SJSA1 (cell line): ENCODE measurements around the gene SPACDR. TPM values are rescaled to one million over a fixed set of nuclear protein-coding genes. Genes with fewer than 3 reads are reported as not detected.

Experiments
- DNase-seq, 2 experiments: peaks; one replicate each; pipeline ENCODE4 v3.0.0-alpha.2; 2015 to 2020; ENCODE audit warnings: low spot score in 2 of 2, low read depth in 1 of 2
- H3K27ac ChIP-seq: fragments of 250-450 bp; sonication (Bioruptor Pico); 2 replicates; pipeline ENCODE4 v1.5.1; 2020; ENCODE audit warnings: mild to moderate bottlenecking, moderate library complexity
- H3K27me3 ChIP-seq: fragments of 250-450 bp; sonication (Bioruptor Pico); replicated peaks from 2 replicates; pipeline ENCODE4 v1.5.1; 2020; ENCODE audit warnings: mild to moderate bottlenecking, moderate library complexity
- H3K36me3 ChIP-seq: fragments of 250-450 bp; sonication (Bioruptor Pico); 2 replicates; pipeline ENCODE4 v1.5.1; 2020; ENCODE audit warnings: mild to moderate bottlenecking
- H3K4me1 ChIP-seq: fragments of 250-450 bp; sonication (Bioruptor Pico); replicated peaks from 2 replicates; pipeline ENCODE4 v1.6.1; 2021; ENCODE audit warnings: mild to moderate bottlenecking
- H3K4me3 ChIP-seq: fragments of 250-450 bp; sonication (Bioruptor Pico); 2 replicates; pipeline ENCODE4 v1.5.1; 2020; ENCODE audit warnings: mild to moderate bottlenecking
- H3K9me3 ChIP-seq: fragments of 250-450 bp; sonication (Bioruptor Pico); replicated peaks from 2 replicates; pipeline ENCODE4 v1.5.1; 2020; ENCODE audit warnings: mild to moderate bottlenecking
- total RNA-seq: library from RNA; depleted of rRNA; stranded (reverse); fragments of >200 nt; shearing (Covaris generic); gene quantifications from 2 replicates; pipeline ENCODE4 v1.2.3, GENCODE V29; 2014

Gene SPACDR
- total RNA-seq, 1 experiment from 2014 or later = 0.66 TPM

DNA sequence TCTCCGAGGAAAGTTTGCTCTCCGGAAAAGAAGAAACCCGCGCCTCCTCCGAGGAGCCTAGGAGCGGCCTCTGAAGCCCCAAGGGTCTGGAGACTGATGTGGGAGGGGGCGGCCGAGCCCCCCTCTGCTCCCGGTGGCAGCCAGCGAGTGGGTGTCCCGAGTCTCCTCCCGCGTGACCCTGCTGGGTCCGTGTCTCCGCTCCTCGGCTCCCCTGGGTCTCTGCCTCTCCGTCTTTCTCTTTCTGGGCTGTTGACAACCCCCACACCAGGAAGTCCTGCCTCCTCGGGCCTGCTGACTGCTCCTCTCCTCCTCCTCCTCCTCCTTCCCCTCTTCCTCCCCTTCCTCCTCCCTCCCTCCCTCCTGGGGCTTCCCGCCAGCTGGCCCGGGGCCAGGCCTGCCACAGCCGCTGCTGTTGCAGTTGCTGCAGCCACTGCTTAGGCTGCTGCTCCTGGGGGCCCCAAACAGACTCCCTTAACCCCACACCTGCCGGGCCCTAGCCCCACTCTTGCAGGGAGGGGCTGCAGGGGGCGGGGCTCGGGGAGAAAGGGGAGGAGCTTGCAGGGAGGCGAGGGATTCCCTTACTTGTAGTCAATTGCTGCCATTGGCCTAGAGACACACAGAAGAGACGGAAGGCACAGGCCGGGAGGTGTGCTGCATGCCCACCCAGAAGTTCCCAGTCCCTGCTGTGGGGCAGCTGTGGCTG is 15.0 kb upstream of the SPACDR start, which contains the start of gene TSC22D4:
TSS of gene TSC22D4 (minus strand) at position 257 of the 703 bp plus-strand sequence. CDS start 1,176 bp downstream, outside the sequence.
- H3K27ac ChIP-seq = peak within 1 kb of the TSS; percentile 48
- H3K36me3 ChIP-seq = peaks cover 34% of the 10 kb centered on the region
- H3K27me3 ChIP-seq = no peaks in the 10 kb centered on the region
- peak within 1 kb of the TSS; percentile 83 for H3K4me3 ChIP-seq
- H3K4me1 ChIP-seq = peaks cover 27% of the 10 kb centered on the region
- H3K9me3 ChIP-seq = no peaks in the 10 kb centered on the region
- DNase-seq = peak; percentile 95

DNA sequence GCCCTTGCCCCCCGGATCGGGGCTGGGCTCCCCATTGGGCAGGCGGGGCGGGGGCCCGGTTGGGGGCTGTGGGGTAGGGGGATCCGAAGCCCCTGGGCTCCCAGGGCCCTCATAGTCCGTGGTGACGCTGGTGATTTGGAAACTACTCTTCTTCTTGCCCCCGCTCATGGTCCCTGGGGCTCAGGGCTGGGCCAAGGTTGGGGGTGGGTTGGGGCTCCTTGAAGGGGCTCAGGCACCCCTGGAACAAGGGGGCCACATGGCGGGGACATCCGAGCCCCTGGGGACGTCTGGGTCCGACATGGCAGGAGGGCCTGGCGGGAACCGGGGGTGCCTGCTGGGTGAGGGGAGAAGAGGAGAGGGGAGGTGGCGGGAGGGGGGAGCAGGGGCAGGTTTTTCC is 13.8 kb upstream of the SPACDR start:
- Histone ChIP-seq H3K36me3 (peaks cover 41% of the 10 kb centered on the region), H3K27ac (no peak overlapping the region), H3K4me1 (peaks cover 19% of the 10 kb centered on the region), H3K9me3 (no peaks in the 10 kb centered on the region), H3K27me3 (no peaks in the 10 kb centered on the region), H3K4me3 (peak overlapping the region; percentile 83)
- DNase-seq = no peak

DNA sequence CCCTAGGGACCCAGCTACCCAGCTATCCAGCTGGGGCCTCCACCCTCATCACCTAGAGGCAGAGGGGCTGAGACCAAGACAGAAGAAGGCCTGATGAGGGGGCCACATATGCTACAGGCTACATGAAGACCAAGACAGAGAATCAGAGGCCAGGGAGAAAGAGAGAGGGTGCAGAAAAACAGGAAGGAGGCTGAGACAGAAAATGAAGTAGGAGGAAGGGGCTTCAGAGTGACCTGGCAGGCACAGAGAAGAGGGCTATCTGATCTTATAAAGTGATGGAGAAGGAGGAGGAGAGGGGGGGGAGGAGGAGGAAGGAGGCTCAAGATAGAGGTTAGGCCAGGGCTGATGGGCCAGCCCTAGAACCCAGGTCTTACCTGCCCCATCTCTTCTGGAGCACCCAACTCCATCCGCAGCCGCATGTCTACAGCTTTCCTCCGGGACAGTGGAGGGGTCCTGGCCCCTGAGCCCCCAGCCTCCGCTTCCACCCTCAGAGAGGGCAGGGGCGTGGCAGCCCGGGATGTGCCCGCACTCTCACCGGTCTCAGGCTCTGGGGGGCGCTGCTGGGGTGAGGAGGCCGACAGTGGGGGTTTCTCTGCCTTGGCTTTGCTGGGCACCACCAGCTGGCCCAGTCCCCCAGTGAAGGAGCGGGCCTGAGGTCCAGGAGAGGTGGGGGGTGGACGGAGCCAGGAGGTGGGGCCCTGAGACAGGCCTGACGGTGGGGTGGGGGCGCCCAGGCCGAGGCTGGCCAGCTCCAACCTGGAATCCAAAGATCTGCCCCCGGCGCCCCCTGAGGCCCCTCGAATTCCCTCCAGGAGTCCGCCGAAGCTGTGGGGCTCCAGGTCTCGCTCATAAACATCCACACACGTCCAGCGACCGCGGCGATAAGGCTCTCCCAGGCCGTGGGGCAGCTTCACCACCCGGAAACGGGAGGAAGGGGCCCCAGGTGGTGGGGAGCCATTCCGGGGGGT is 13.1 kb upstream of the SPACDR start:
- H3K36me3 ChIP-seq = peaks cover 44% of the 10 kb centered on the region
- H3K9me3 ChIP-seq = no peaks in the 10 kb centered on the region
- H3K27ac ChIP-seq = no peak overlapping the region
- H3K4me1 ChIP-seq = peaks cover 16% of the 10 kb centered on the region
- H3K4me3 ChIP-seq = peak overlapping the region; percentile 83
- DNase-seq = no peak
- H3K27me3 ChIP-seq = no peaks in the 10 kb centered on the region

DNA sequence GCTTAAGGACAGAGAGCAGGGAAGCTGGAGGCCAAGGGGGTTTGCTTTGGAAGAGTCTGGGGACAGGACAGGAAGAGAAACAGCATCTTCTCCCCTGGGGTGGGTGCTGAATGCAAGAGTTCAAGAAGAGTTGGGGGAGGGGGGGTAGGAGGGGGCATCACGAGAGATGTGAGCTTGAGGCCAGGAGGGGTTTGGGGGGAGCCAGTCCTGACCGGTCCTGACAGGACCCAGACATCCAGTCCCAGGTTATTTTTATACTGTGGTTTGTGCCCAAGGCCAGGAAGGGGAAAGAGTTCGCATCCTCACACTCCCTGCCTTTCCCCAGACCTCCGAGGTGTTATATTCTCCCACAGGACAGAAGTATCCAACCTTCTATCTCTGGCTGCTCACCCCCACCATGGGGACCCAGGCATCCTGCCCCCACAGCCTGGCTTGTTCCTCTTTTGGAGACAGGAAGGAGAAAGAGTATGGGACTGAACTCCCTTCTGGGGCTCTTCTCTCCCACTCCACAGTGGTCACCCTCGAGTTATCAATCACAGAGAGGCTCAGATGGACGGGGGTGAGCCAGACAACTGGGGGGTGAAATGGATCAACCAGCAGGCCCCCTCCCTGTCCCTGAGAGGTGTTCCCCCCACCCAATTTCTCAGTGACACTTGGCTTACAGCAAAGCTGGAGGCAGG is 12.2 kb upstream of the SPACDR start:
- H3K4me1 ChIP-seq = peaks cover 16% of the 10 kb centered on the region
- no peak for DNase-seq
- H3K27me3 ChIP-seq = no peaks in the 10 kb centered on the region
- H3K27ac ChIP-seq = no peak overlapping the region
- no peak overlapping the region for H3K4me3 ChIP-seq
- peaks cover 51% of the 10 kb centered on the region for H3K36me3 ChIP-seq
- no peaks in the 10 kb centered on the region for H3K9me3 ChIP-seq

DNA sequence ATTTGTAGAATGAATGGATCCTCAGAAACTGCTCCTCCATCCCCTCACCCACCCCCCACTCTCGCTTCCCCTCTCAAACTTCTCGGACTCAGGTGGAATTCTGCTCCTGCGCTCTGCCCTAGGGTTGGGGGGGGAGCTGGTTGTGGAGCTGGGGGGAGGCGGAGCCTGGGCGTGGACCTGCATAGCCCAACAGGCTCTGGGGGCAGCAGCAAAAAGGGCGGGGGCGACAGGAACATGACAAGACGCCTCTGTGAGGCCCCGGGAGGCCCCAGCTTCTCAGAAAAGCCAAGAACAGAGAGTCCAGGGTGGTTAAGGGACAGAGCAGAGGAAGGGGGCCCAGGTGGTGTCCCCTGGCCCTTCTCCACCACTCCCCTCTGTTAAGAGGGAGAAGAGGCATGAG is 11.5 kb upstream of the SPACDR start:
- no peak overlapping the region for H3K4me3 ChIP-seq

DNA sequence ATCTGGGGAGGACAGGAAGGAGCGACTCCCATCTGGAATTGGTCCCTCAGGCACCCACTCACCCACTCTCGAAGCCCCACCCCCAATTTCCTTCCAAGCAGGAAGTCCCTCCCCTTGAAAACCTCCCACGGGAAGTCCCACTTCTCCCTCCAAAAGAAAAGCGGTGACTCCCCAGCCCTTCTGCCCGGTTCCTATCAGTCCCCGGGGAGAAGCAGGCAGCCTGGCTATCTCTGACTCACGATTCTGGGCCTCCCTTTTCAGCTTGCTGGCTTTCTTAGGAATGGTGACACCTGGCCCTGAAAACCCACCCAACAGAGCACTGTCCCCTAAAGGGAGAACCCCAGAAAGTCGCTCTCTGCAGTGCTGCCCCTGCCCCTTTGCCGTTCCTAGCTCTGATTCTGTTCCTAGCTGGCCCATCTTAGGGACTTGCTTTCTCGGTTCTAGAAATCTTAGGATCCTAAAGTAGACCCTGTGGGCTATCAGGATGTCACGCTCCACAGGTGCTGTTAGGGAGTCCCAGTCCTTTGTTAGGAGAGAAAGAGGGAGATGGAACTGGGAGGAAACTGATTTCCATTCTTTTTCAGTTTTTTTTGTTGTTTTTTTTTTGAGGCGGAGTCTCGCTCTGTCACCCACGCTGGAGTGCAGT is 8.9 kb upstream of the SPACDR start:
- H3K4me3 ChIP-seq = no peak overlapping the region
- no peak overlapping the region for H3K27ac ChIP-seq
- DNase-seq = no peak

More for the DNA sequence above, 11.5 kb upstream of the SPACDR start:
- H3K36me3 ChIP-seq = peaks cover 55% of the 10 kb centered on the region
- DNase-seq = no peak
- no peaks in the 10 kb centered on the region for H3K27me3 ChIP-seq
- H3K4me1 ChIP-seq = peaks cover 16% of the 10 kb centered on the region
- no peak overlapping the region for H3K27ac ChIP-seq
- H3K9me3 ChIP-seq = no peaks in the 10 kb centered on the region

DNA sequence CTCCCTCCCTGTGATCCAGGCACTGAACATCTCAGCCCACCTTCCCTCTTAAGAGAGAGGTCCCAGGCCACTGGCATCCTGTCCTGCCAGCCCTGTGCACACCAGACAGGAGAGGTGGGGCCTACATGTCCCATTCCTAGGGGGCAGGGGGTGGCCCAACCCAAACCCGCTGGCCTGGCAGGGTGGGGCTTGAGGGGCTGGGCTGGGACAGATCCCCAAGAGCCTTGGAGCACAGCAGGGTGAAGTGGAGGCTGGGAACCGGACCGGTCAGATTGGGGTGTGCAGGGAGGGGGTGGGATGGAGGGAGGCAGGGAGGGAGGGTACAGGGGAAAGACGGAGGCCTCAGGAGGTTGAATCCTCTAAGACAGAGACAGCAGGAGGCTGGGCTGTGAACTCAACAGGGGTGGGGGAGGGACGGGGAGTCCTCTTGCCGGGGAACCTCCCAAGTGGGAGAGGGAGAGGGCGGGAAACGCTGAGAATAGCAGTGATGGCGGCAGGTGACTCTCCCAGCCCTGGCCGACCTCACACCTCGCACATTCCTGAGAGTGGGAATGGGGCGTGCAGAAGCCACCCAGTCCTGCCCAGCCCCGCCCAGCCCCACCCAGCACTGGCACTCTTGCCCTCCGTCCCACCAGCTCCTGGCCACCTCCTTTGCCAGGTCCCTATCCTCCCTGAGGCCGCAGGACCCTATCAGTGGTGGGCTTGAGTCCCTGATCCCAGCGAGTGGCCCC is 8.2 kb upstream of the SPACDR start:
- no peak for DNase-seq
- Histone ChIP-seq H3K9me3 (no peaks in the 10 kb centered on the region), H3K27me3 (no peaks in the 10 kb centered on the region), H3K27ac (no peak overlapping the region), H3K36me3 (peaks cover 67% of the 10 kb centered on the region), H3K4me1 (peaks cover 5% of the 10 kb centered on the region), H3K4me3 (no peak overlapping the region)

More for the DNA sequence above, 8.9 kb upstream of the SPACDR start:
- Histone ChIP-seq H3K27me3 (no peaks in the 10 kb centered on the region), H3K9me3 (no peaks in the 10 kb centered on the region), H3K36me3 (peaks cover 65% of the 10 kb centered on the region), H3K4me1 (peaks cover 8% of the 10 kb centered on the region)

DNA sequence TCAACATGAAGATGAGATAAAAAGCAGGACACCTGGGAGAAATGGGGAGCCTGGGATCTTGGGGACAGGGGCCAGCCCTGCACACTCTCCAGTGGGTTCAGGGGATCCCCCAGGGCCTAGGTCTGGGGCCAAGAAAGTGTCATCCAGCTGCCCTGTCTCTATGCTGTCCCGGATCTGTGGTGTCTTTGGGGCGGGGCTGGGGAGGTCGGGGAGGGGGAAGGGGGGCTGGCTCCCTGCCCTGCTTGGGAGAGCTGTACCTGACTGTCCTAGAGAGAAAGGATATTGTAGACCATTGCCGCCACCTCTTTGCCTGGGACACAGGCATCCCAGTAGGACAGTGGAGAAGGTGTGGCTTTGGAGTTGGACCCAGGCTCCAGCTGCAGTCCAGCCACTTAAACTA is 7.0 kb upstream of the SPACDR start:
- H3K4me3 ChIP-seq = no peak overlapping the region
- H3K27me3 ChIP-seq = no peaks in the 10 kb centered on the region
- peaks cover under 1% of the 10 kb centered on the region for H3K4me1 ChIP-seq
- peaks cover 63% of the 10 kb centered on the region for H3K36me3 ChIP-seq
- H3K27ac ChIP-seq = no peak overlapping the region
- no peaks in the 10 kb centered on the region for H3K9me3 ChIP-seq
- DNase-seq = no peak

DNA sequence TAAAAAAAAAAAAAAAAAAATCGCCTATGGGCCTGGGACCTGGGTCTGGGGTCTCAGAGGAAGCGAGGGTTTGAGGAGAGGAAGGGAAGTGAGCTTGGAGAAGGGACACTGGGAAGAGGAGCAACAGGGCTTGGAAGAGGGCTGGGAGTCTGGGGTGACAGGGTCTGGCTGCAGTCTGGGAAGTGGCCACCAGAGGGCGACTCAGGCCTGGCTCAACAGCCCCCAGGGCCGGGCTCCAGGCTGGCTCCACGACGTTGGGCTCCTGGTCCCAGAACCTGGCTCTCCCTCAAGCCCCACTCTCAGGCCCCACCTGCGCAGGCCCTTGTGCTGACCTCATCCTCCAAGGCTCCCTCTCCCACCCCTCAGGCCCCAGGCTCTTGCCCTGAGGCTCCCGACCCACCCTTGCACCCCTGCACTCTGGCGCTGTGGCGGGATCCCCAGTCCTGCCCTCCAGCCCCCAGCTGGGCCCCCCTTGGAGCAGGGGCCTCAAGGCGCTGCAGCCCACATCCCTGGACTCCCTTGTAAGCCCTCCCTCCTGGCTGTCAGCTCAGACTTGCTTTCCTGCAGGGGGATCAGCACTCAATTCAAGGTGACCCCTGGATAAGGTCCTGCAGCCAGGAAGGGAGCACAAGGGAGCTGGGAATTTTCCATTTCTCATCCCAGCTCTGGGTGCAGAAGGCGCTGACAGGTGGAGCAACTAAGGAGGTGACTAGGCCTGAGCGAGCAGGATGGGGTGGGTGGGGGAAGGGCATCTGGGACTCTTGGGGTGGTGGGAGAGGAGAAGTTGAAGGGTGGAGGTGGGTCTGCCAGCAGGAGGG is 5.4 kb upstream of the SPACDR start:
- peak; percentile 43 to 83 for DNase-seq
- Histone ChIP-seq H3K4me1 (peaks cover 3% of the 10 kb centered on the region), H3K4me3 (no peak overlapping the region), H3K36me3 (peaks cover 60% of the 10 kb centered on the region), H3K27ac (no peak overlapping the region), H3K27me3 (no peaks in the 10 kb centered on the region), H3K9me3 (no peaks in the 10 kb centered on the region)

DNA sequence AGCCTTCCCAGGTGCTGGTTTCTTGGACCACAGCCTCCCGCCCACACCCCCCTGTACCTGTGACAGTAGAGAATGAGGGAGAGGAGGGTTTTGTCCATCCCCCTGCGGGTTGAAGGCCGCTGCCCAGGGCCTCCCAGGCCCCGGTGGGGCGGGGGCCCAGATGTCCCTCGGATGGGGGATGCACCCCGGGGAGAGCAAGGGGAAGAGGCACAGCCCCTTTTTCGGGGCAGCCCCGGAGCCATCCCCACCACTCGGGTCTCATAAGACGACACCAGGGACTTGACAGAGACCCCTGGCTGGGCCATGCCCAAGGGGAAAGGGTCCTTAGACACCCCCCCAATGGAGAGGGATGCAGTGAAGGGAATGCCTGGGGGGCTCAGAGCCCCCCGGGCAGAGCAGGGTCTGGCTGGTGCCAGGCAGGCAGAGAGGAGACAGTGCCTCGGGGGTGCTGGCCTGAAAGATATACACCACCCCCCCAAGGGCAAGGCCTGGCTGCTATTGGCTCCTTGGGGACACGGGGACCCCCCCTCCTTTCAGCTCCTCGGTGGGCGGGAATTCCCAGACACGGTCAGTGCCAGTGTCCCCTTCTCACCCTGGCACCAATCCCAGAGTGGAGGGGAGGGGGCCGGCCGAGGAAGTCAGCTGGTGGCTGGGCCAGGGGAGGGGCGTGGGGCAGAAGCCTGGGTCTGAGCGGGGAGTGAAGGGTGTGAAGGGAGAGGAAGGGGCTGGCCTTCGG is 3.7 kb upstream of the SPACDR start:
- H3K9me3 ChIP-seq = no peaks in the 10 kb centered on the region
- H3K27ac ChIP-seq = no peak overlapping the region
- H3K27me3 ChIP-seq = no peaks in the 10 kb centered on the region
- H3K4me3 ChIP-seq = no peak overlapping the region
- H3K36me3 ChIP-seq = peaks cover 54% of the 10 kb centered on the region
- no peak for DNase-seq
- peaks cover 13% of the 10 kb centered on the region for H3K4me1 ChIP-seq

DNA sequence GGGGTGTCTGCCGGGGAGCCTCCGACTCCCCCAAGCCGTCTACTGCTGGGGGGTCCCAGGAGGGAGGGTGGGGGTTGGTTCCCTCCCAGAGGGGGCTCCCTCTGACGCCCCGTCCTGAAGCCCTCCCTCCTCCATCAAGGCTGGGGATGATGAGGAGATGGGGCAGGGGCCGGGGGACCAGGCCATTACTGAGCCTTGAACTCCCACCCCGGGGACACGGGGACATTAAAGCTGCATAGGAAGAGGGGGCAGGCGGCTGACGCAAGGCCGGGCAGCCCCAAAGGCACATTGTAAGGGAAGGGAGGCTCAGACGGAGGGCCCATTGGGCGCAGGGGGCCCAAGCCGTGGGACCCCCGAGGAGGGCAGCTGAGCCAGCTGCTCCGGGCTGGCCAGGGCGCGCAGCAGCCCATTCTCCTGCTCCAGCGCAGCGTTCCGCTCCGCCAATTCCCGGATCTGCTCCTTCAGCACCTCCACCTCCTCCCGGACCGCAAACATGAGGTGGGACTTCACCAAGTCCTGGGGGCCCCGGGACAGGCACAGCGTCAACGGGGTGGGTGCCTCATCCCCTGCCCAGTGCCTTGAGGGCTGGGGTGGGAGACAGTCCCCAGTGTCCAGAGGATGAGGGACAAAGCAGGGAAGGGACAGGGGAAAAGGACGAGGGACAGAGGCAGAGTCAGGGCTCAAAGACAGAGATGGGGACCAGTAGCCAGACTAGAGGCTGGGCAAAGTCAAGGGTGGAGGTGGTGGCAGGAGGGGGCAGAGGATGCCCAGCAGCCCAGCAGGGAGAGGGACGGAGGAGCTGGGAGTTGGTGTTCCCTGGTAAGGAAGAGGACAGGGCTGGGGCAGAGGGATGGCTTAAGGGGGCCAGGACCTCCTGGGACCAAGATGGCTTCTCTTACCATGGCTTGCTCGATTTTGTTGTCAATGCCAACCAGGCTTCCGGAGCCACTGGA is 2.9 kb upstream of the SPACDR start:
- Histone ChIP-seq H3K27ac (no peak overlapping the region), H3K4me1 (peaks cover 13% of the 10 kb centered on the region), H3K36me3 (peaks cover 51% of the 10 kb centered on the region), H3K27me3 (no peaks in the 10 kb centered on the region), H3K4me3 (no peak overlapping the region), H3K9me3 (no peaks in the 10 kb centered on the region)
- no peak for DNase-seq
